ENCODE results near the gene ASB12. TPM values are rescaled to one million over a fixed set of nuclear protein-coding genes. Genes with fewer than 3 reads are reported as not detected.
A peak's percentile ranks its signal among the peaks of the same experiment; 100 is the strongest.

Gene ASB12
- total RNA-seq, 1 experiment from 2014 or later = not detected

GRCh38 chrX:64204252-64204651, 26.2 kb downstream of the ASB12 start:
- no peaks in the 10 kb centered on the region for H3K9me3 ChIP-seq (ENCODE audit: low read depth, low read length, poor library complexity, severe bottlenecking)
- BruUV-seq (replicated peaks) = no TSS peak
- CTCF ChIA-PET = no interaction called here
- H3K27me3 ChIP-seq (replicated peaks; ENCODE audit: insufficient read depth, low read depth, low read length, poor library complexity) = no peaks in the 10 kb centered on the region
- POLR2A ChIA-PET (ENCODE audit: low non-redundant PET) = no interaction called here
- intact Hi-C loops (cut with micrococcal nuclease; ENCODE audit: unreplicated experiment) = no loop called here
- DNase-seq (ENCODE audit: low spot score) = no peak
- H3K4me1 ChIP-seq (ENCODE audit: insufficient read depth, low read length, poor library complexity, severe bottlenecking) = no peaks in the 10 kb centered on the region
- H3K4me3 ChIP-seq (ENCODE audit: low read depth, low read length, poor library complexity, severe bottlenecking) = peak overlapping the region; percentile 56
- H3K36me3 ChIP-seq (ENCODE audit: insufficient read depth, low read length, poor library complexity, severe bottlenecking) = no peaks in the 10 kb centered on the region
- no peak overlapping the region for H3K27ac ChIP-seq (ENCODE audit: low read depth, low read length, poor library complexity, severe bottlenecking)
- TF ChIP-seq EZH2 (IDR thresholded peaks at IDR 0.05; ENCODE audit: borderline replicate concordance, low read depth, low read length, poor library complexity, severe bottlenecking) (no peak), CTCF (conservative IDR thresholded peaks at IDR 0.05; ENCODE audit: low read depth, low read length) (no peak)

DNA sequence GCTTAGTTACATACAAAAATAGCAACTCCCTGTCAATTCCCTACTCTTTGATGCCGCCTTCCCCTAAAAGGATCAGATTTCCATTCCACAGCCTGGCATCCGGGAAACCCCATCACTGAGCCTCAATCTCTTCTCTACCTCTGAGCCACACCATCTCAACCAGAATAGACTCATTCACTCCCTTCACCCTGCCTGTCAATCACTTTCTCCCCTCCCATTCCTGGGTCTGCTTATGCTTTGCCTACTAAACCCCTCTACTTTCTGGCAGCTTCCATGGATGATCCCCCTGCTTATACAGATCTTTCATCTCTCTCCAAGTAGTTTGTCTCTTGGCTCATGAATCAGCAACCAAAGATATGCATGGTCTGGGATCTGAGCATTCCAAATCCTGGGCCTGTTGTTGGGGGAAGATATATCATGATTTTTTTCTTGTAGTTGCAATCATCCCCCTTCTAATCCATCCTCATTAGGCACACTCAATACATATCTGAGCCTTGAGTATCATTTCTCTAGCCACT, 27.5 kb downstream of the ASB12 start:
- Histone ChIP-seq H3K4me3 (ENCODE audit: low read depth, low read length, poor library complexity, severe bottlenecking) (no peak overlapping the region), H3K36me3 (ENCODE audit: insufficient read depth, low read length, poor library complexity, severe bottlenecking) (no peaks in the 10 kb centered on the region), H3K27me3 (replicated peaks; ENCODE audit: insufficient read depth, low read depth, low read length, poor library complexity) (no peaks in the 10 kb centered on the region), H3K4me1 (ENCODE audit: insufficient read depth, low read length, poor library complexity, severe bottlenecking) (no peaks in the 10 kb centered on the region), H3K27ac (ENCODE audit: low read depth, low read length, poor library complexity, severe bottlenecking) (no peak overlapping the region), H3K9me3 (ENCODE audit: low read depth, low read length, poor library complexity, severe bottlenecking) (no peaks in the 10 kb centered on the region)
- intact Hi-C loops (cut with micrococcal nuclease; ENCODE audit: unreplicated experiment) = no loop called here
- TF ChIP-seq CTCF (conservative IDR thresholded peaks at IDR 0.05; ENCODE audit: low read depth, low read length) (no peak), EZH2 (IDR thresholded peaks at IDR 0.05; ENCODE audit: borderline replicate concordance, low read depth, low read length, poor library complexity, severe bottlenecking) (no peak)
- ChIA-PET CTCF (no interaction called here), POLR2A (ENCODE audit: low non-redundant PET) (no interaction called here)
- no peak for DNase-seq (ENCODE audit: low spot score)
- no TSS peak for BruUV-seq (replicated peaks)

DNA sequence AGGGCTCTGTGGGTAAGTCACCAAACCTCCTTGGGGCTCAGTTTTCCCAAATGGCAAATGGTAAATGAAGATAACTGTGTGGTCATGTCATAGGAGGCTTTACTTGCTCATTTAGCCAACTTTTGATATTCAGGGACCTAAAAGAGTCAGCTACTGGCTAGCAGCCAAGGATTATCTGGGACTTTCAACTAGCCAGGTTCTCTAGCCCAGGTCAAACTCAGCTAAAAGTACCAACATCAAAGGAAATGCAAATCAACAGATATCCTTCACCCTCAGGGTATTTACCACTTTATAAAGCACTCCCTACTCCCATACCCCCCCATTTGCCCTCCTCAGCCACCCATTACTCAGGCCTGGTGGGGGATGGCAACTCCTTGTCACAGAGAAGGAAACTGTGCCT, 32.4 kb downstream of the ASB12 start:
- ChIA-PET CTCF (no interaction called here), POLR2A (ENCODE audit: low non-redundant PET) (no interaction called here)
- TF ChIP-seq CTCF (conservative IDR thresholded peaks at IDR 0.05; ENCODE audit: low read depth, low read length) (no peak), EZH2 (IDR thresholded peaks at IDR 0.05; ENCODE audit: borderline replicate concordance, low read depth, low read length, poor library complexity, severe bottlenecking) (no peak)
- Histone ChIP-seq H3K27me3 (replicated peaks; ENCODE audit: insufficient read depth, low read depth, low read length, poor library complexity) (no peaks in the 10 kb centered on the region), H3K27ac (ENCODE audit: low read depth, low read length, poor library complexity, severe bottlenecking) (no peak overlapping the region), H3K4me1 (ENCODE audit: insufficient read depth, low read length, poor library complexity, severe bottlenecking) (no peaks in the 10 kb centered on the region), H3K36me3 (ENCODE audit: insufficient read depth, low read length, poor library complexity, severe bottlenecking) (no peaks in the 10 kb centered on the region), H3K4me3 (ENCODE audit: low read depth, low read length, poor library complexity, severe bottlenecking) (no peak overlapping the region), H3K9me3 (ENCODE audit: low read depth, low read length, poor library complexity, severe bottlenecking) (no peaks in the 10 kb centered on the region)
- BruUV-seq (replicated peaks) = no TSS peak
- intact Hi-C loops (cut with micrococcal nuclease; ENCODE audit: unreplicated experiment) = no loop called here
- DNase-seq (ENCODE audit: low spot score) = no peak

Measured in A673 (cell line).